ENCODE results near the gene TNFSF9.

Gene TNFSF9

DNA sequence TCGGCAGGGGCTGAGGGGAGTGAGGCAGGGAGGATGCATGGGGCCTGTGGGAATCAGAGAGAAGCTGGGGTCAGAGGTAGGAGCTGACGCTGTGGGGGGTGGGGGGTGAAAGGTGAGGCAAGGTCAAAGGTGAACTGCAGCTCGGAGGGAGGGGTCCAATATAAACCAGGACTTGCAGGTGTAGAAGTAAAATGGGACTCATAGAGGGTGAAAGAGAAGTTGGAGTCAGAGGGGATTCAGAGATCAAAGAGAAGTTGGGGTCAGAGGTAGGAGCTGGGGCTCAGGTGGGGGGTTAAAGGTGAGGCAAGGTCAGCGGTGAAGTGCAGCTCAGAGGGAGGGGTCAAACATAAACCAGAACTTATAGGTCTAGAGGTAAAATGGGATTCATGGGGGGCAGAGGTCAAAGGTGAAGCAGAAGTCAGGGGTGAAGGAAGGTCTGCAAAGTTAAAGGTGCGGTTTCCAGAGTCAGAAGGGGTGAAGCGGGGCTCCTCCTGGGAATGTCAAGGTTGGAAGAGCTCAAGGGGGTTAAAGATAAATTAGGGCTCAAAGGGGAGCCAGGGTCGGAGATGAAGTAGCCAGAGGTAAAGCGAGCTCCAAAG, 36.3 kb upstream of the TNFSF9 start:
- H2AFZ ChIP-seq (ENCODE audit: low read depth, low read length, severe bottlenecking): no peak overlapping the region
- H3K9ac ChIP-seq (ENCODE audit: low read length): no peak overlapping the region
- H3K27ac ChIP-seq (ENCODE audit: low read depth, low read length): no peak overlapping the region
- no peaks in the 10 kb centered on the region for H3F3A ChIP-seq (ENCODE audit: insufficient read depth)
- H3K36me3 ChIP-seq (ENCODE audit: low read length): no peaks in the 10 kb centered on the region
- H3K27me3 ChIP-seq (ENCODE audit: low read length): no peaks in the 10 kb centered on the region
- H3K4me2 ChIP-seq (ENCODE audit: low read depth, low read length, poor library complexity, severe bottlenecking): no peak overlapping the region
- no peaks in the 10 kb centered on the region for H3K9me2 ChIP-seq (replicated peaks; ENCODE audit: insufficient read depth, low read length)
- no peaks in the 10 kb centered on the region for H4K20me1 ChIP-seq (ENCODE audit: low read depth, low read length)
- TF ChIP-seq, protein P1, sequence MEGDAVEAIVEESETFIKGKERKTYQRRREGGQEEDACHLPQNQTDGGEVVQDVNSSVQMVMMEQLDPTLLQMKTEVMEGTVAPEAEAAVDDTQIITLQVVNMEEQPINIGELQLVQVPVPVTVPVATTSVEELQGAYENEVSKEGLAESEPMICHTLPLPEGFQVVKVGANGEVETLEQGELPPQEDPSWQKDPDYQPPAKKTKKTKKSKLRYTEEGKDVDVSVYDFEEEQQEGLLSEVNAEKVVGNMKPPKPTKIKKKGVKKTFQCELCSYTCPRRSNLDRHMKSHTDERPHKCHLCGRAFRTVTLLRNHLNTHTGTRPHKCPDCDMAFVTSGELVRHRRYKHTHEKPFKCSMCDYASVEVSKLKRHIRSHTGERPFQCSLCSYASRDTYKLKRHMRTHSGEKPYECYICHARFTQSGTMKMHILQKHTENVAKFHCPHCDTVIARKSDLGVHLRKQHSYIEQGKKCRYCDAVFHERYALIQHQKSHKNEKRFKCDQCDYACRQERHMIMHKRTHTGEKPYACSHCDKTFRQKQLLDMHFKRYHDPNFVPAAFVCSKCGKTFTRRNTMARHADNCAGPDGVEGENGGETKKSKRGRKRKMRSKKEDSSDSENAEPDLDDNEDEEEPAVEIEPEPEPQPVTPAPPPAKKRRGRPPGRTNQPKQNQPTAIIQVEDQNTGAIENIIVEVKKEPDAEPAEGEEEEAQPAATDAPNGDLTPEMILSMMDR (IDR thresholded peaks at IDR 0.05; ENCODE audit: insufficient read depth, low read length, poor library complexity, severe bottlenecking): no peak
- no peak for TF ChIP-seq EZH2phosphoT487 (conservative IDR thresholded peaks at IDR 0.05; ENCODE audit: low read length)
- no peaks in the 10 kb centered on the region for H3K79me2 ChIP-seq (ENCODE audit: insufficient read depth, low read length)
- no peak overlapping the region for H3K4me3 ChIP-seq (ENCODE audit: insufficient read depth, low read length, poor library complexity, severe bottlenecking)
- H3K9me3 ChIP-seq (ENCODE audit: insufficient read depth, low read length): no peaks in the 10 kb centered on the region

DNA sequence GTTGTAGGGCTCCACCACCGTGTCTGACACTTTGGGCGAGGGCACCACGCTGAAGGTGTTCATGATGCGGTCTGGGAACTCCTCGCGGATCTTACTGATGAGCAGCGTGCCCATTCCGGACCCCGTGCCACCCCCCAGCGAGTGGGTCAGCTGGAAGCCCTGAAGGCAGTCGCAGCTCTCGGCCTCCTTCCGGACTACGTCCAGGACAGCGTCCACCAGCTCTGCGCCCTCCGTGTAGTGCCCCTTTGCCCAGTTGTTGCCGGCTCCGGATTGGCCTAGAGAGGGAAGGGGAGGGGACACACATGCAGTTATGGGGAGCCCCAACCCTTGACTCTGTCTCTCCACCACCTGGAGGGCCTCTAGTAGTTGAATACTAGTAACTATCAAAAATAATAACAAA, 34.9 kb upstream of the TNFSF9 start:
- no peaks in the 10 kb centered on the region for H3K9me3 ChIP-seq (ENCODE audit: insufficient read depth, low read length)
- no peak overlapping the region for H3K4me3 ChIP-seq (ENCODE audit: insufficient read depth, low read length, poor library complexity, severe bottlenecking)
- H3K27me3 ChIP-seq (ENCODE audit: low read length): no peaks in the 10 kb centered on the region
- H3K36me3 ChIP-seq (ENCODE audit: low read length): no peaks in the 10 kb centered on the region
- no peak overlapping the region for H3K27ac ChIP-seq (ENCODE audit: low read depth, low read length)
- H3K4me2 ChIP-seq (ENCODE audit: low read depth, low read length, poor library complexity, severe bottlenecking): no peak overlapping the region
- no peak overlapping the region for H2AFZ ChIP-seq (ENCODE audit: low read depth, low read length, severe bottlenecking)
- H3K79me2 ChIP-seq (ENCODE audit: insufficient read depth, low read length): no peaks in the 10 kb centered on the region
- no peak for TF ChIP-seq EZH2phosphoT487 (conservative IDR thresholded peaks at IDR 0.05; ENCODE audit: low read length)
- TF ChIP-seq, protein P1 (IDR thresholded peaks at IDR 0.05; ENCODE audit: insufficient read depth, low read length, poor library complexity, severe bottlenecking): no peak
- H3K9ac ChIP-seq (ENCODE audit: low read length): no peak overlapping the region
- no peaks in the 10 kb centered on the region for H3F3A ChIP-seq (ENCODE audit: insufficient read depth)
- H3K9me2 ChIP-seq (replicated peaks; ENCODE audit: insufficient read depth, low read length): no peaks in the 10 kb centered on the region
- H4K20me1 ChIP-seq (ENCODE audit: low read depth, low read length): no peaks in the 10 kb centered on the region

DNA sequence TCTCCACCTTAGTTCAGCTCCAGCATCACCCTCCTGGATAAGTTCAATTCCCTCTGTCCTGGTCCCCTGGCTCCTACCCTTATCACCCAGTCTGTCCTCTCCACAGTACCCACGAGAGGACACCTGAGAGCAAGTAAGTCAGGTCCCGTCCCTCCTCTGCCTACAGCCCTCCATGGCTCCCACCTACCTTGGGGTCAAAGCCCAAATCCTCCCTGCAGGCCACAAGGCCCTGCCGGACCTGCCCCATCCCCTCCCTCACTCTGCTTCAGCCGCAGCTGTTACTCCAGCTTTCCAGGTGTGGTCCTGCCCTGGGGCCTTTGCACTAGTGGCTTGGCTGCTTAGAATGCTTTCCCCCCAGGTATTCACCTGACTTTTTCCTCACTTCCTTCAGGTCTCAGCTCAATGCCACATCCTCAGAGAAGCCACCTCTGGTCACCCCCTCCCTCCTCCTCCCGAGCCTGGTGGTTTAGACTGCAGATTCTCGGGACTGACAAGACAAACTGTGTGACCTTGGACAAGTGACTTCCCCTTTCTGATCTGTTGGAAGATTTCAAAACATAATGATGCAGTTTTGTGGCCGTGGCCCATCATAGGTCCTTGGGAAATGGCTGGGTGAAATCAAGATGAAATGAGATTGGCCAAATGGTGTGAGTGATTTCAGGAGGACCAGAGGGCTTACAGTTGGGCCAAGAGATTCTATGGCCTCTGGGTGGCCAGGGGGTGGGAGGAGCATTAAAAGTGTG, 32.4 kb upstream of the TNFSF9 start:
- no peaks in the 10 kb centered on the region for H3K79me2 ChIP-seq (ENCODE audit: insufficient read depth, low read length)
- H3K9me3 ChIP-seq (ENCODE audit: insufficient read depth, low read length): no peaks in the 10 kb centered on the region
- no peaks in the 10 kb centered on the region for H3F3A ChIP-seq (ENCODE audit: insufficient read depth)
- no peak overlapping the region for H3K4me3 ChIP-seq (ENCODE audit: insufficient read depth, low read length, poor library complexity, severe bottlenecking)
- H4K20me1 ChIP-seq (ENCODE audit: low read depth, low read length): no peaks in the 10 kb centered on the region
- no peak overlapping the region for H3K4me2 ChIP-seq (ENCODE audit: low read depth, low read length, poor library complexity, severe bottlenecking)
- no peak overlapping the region for H3K9ac ChIP-seq (ENCODE audit: low read length)
- no peak for TF ChIP-seq EZH2phosphoT487 (conservative IDR thresholded peaks at IDR 0.05; ENCODE audit: low read length)
- TF ChIP-seq, protein P1 (IDR thresholded peaks at IDR 0.05; ENCODE audit: insufficient read depth, low read length, poor library complexity, severe bottlenecking): no peak
- H2AFZ ChIP-seq (ENCODE audit: low read depth, low read length, severe bottlenecking): no peak overlapping the region
- H3K27ac ChIP-seq (ENCODE audit: low read depth, low read length): no peak overlapping the region
- no peaks in the 10 kb centered on the region for H3K36me3 ChIP-seq (ENCODE audit: low read length)
- no peaks in the 10 kb centered on the region for H3K9me2 ChIP-seq (replicated peaks; ENCODE audit: insufficient read depth, low read length)
- no peaks in the 10 kb centered on the region for H3K27me3 ChIP-seq (ENCODE audit: low read length)

Data from SU-DHL-6 (cell line).